Heart right ventricle (tissue), 16 donors: Measurements from ENCODE around the gene VIL1. TPM values are rescaled to one million over a fixed set of nuclear protein-coding genes. Genes with fewer than 3 reads are reported as not detected.

ENCODE experiments used
- ATAC-seq, 8 donors: fragments of 200-7000 bp; cut with Tn5 transposase; one replicate each; pipeline ENCODE4 v1.9.1; 2020; ENCODE audit warnings: mild to moderate bottlenecking in 8 of 8, moderate library complexity in 8 of 8, moderate number of reproducible peaks in 1 of 8
- DNase-seq, 2 donors: peaks; one replicate each; pipeline ENCODE4 v3.0.0-alpha.2; 2020
- H3K27ac ChIP-seq, 10 donors: fragments of 200-600 bp; sonication (generic) in 2 of 10; one replicate each; pipeline versions ENCODE4 v1.5.0 to v1.8.0; 2020 to 2022; ENCODE audit warnings: mild to moderate bottlenecking in 3 of 10
- H3K27me3 ChIP-seq, 7 donors: fragments of 200-600 bp; one replicate each; pipeline ENCODE4 v1.8.0; 2021 to 2022; ENCODE audit warnings: mild to moderate bottlenecking in 2 of 7
- H3K36me3 ChIP-seq, 9 donors: fragments of 200-600 bp; sonication (generic) in 1 of 9; one replicate each; pipeline versions ENCODE4 v1.5.0 to v1.8.0; 2020 to 2022; ENCODE audit warnings: mild to moderate bottlenecking in 2 of 9
- H3K4me1 ChIP-seq, 9 donors: fragments of 200-600 bp; sonication (generic) in 1 of 9; one replicate each; pipeline versions ENCODE4 v1.5.0 to v1.8.0; 2020 to 2022; ENCODE audit warnings: mild to moderate bottlenecking in 4 of 9
- H3K4me3 ChIP-seq, 10 donors: fragments of 200-600 bp; sonication (generic) in 2 of 10; one replicate each; pipeline versions ENCODE4 v1.5.0 to v1.8.0; 2020 to 2022; ENCODE audit warnings: mild to moderate bottlenecking in 7 of 10, moderate library complexity in 2 of 10
- H3K9me3 ChIP-seq, 11 donors: fragments of 200-600 bp in 10 of 11; sonication (generic) in 2 of 11; one replicate each; pipeline versions ENCODE4 v1.5.0 to v1.8.0; 2013 to 2022; ENCODE audit warnings: mild to moderate bottlenecking in 2 of 11, control low read depth in 1 of 11, moderate library complexity in 1 of 11
- CTCF ChIP-seq, 9 donors: fragments of 200-600 bp; sonication (generic) in 2 of 9; IDR thresholded peaks; one replicate each; pipeline versions ENCODE4 v1.5.0 to v1.8.0; 2021 to 2022; ENCODE audit warnings: antibody characterized with exemption in 9 of 9, mild to moderate bottlenecking in 5 of 9, moderate library complexity in 1 of 9
- WGBS, 2 donors: extraction: QIAGEN DNeasy Blood & Tissue Kit; methylation state at CpG; one replicate each; pipeline ENCODE4 v1.1.7; 2013; ENCODE audit warnings: inconsistent platforms in 1 of 2; 5-methylcytosine and 5-hydroxymethylcytosine counted together
- intact Hi-C, 10 donors: fragments of 100-400 bp; cut with DNase I; formaldehyde crosslinking; loops; one replicate each; pipeline versions ENCODE4 v1.11.1 to v1.14.2; 2022
- polyA plus RNA-seq, 2 donors: library from polyadenylated mRNA; stranded (reverse); fragments of 200-250 nt; gene quantifications; one replicate each; pipeline ENCODE4 v1.2.3, GENCODE V29; 2013
- total RNA-seq, 10 donors: library from RNA; stranded (reverse); fragmentation: NEBNext Ultra II Directional in 3 of 10; extraction: Animal tissue kit (Norgen Biotek cat#: 25700) in 3 of 10; gene quantifications; one replicate each; pipeline versions ENCODE4 v1.2.1 to v1.2.4, GENCODE V29; 2021 to 2023
- donor health status: Arrhythmogenic right ventricular cardiomyopathy.
- donor health status: ischemic (EF 13 %, LVEDD 7.1; RV severe dilation, severe dysfunction).
- donor health status: healthy with polysubstance abuse.
- donor health status: DM: no; HTN: yes; CAD: no.
- donor health status: DM: no; HTN: no; CAD: no.
- donor health status: ischemic (EF 25% LVEDD 6.9; RV normal size, moderate dysfunction).
- donor health status: ischemic (EF 25% LVEDD 5.7; RV mildly dilated, moderate dysfunction).
- donor health status: healthy.
- donor health status: DM: yes; HTN: yes; CAD: no.
- donor health status: Ischemic cardiomyopathy.
- donor health status: ischemic (EF 35%, LVEDD 5.7; RV mildly dilated, moderate dysfunction).
- donor health status: nonischemic (EF 11% LVEDD 7.7; RV severe dilation, severe dysfunction).
- donor health status: DM: yes; HTN: yes; CAD: no.
- donor health status: PGD.
- donor health status: ischemic (EF 29% LVEDD 5.4; RV normal size, mild dysfunction).
- donor health status: nonischemic (EF 23%, LVEDD 6.1; RV moderate dilation, normal function).

VIL1 gene
- total and polyA plus RNA-seq, 12 donors, result 0.06 TPM; not detected in 11

GRCh38 chr2:218395456-218395825 lies 23.5 kb upstream of the VIL1 start:
- Histone ChIP-seq H3K9me3 (no peaks in the 10 kb centered on the region), H3K27ac (peak overlapping the region; percentile 98 to 100 (median 100)), H3K36me3 (peaks cover 0 to 33% (median 0%) of the 10 kb centered on the region in 9 donors), H3K4me3 (peak overlapping the region in 9 of 10 donors; percentile 79 to 100 (median 98)), H3K4me1 (peaks cover 0 to 48% (median 26%) of the 10 kb centered on the region in 9 donors), H3K27me3 (no peaks in the 10 kb centered on the region)
- ATAC-seq (no peak), DNase-seq (peak in 1 of 2 donors; percentile 25)
- intact Hi-C loops, result loop anchor here in 9 of 10 donors (2.0 to 10.0 kb wide), 7 partner anchors 91 to 172 kb away; partner anchors contain the start of genes AAMP (in 6 of the 9), PNKD (in 6 of the 9), TMBIM1 (in 4 of the 9) and CNOT9 (in 1 of the 9)
- no peak for TF ChIP-seq CTCF (IDR thresholded peaks at IDR 0.05)
- WGBS, 2 donors, result 31 to 35% methylated on average over 16 of the region's 16 CpGs

- peaks cover 0 to 31% (median 0%) of the 10 kb centered on the region in 9 donors for H3K36me3 ChIP-seq
- intact Hi-C loops, result loop anchor here in 9 of 10 donors (1.0 to 10.0 kb wide), 9 partner anchors 29 to 171 kb away; partner anchors contain the start of genes AAMP (in 6 of the 9), PNKD (in 6 of the 9), TMBIM1 (in 5 of the 9) and CNOT9 (in 1 of the 9)
- ATAC-seq (peak; percentile 67 to 83 (median 76)), DNase-seq (peak; percentile 95)
- no peaks in the 10 kb centered on the region for H3K9me3 ChIP-seq
- peak overlapping the region; percentile 98 to 100 (median 100) for H3K27ac ChIP-seq
- H3K27me3 ChIP-seq, result no peaks in the 10 kb centered on the region
- peaks cover under 1 to 51% (median 28%) of the 10 kb centered on the region in 9 donors for H3K4me1 ChIP-seq
- WGBS, 2 donors, result 0 to 1% methylated on average over 56 to 57 of the region's 57 CpGs
- peak overlapping the region; percentile 45 to 100 (median 98) for H3K4me3 ChIP-seq
- TF ChIP-seq CTCF (IDR thresholded peaks at IDR 0.05), result peak; percentile 83 to 99 (median 95)
These were observed 22.9 kb upstream of the VIL1 start for GRCh38 chr2:218395826-218396687.

GRCh38 chr2:218396688-218397462 lies 22.0 kb upstream of the VIL1 start:
- no peaks in the 10 kb centered on the region for H3K9me3 ChIP-seq
- H3K4me3 ChIP-seq, result peak overlapping the region; percentile 45 to 100 (median 98)
- TF ChIP-seq CTCF (IDR thresholded peaks at IDR 0.05), result no peak
- 0 to 1% methylated on average over 27 of the region's 27 CpGs for WGBS, 2 donors
- ATAC-seq, result peak in 7 of 8 donors; percentile 1 to 47 (median 27)
- peaks cover 0 to 32% (median 5%) of the 10 kb centered on the region in 9 donors for H3K36me3 ChIP-seq
- H3K27me3 ChIP-seq, result no peaks in the 10 kb centered on the region
- intact Hi-C loops, result loop anchor here in 9 of 10 donors (1.0 to 10.0 kb wide), 9 partner anchors 30 to 170 kb away; partner anchors contain the start of genes AAMP (in 6 of the 9), PNKD (in 6 of the 9), TMBIM1 (in 5 of the 9) and CNOT9 (in 1 of the 9)
- H3K4me1 ChIP-seq, result peaks cover 7 to 59% (median 36%) of the 10 kb centered on the region in 9 donors
- DNase-seq, result peak; percentile 82 to 86
- H3K27ac ChIP-seq, result peak overlapping the region; percentile 98 to 100 (median 100)
